Measurements from ENCODE around the gene GABBR2.
"Not testable (repeated sequence)": the region's sequence is repeated elsewhere in the genome, so short reads cannot be mapped to it uniquely, and the experiment has no call there.

- TF ChIP-seq, protein P1, sequence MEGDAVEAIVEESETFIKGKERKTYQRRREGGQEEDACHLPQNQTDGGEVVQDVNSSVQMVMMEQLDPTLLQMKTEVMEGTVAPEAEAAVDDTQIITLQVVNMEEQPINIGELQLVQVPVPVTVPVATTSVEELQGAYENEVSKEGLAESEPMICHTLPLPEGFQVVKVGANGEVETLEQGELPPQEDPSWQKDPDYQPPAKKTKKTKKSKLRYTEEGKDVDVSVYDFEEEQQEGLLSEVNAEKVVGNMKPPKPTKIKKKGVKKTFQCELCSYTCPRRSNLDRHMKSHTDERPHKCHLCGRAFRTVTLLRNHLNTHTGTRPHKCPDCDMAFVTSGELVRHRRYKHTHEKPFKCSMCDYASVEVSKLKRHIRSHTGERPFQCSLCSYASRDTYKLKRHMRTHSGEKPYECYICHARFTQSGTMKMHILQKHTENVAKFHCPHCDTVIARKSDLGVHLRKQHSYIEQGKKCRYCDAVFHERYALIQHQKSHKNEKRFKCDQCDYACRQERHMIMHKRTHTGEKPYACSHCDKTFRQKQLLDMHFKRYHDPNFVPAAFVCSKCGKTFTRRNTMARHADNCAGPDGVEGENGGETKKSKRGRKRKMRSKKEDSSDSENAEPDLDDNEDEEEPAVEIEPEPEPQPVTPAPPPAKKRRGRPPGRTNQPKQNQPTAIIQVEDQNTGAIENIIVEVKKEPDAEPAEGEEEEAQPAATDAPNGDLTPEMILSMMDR (IDR thresholded peaks at IDR 0.05 in 2 of 3, conservative IDR thresholded peaks at IDR 0.05 in 1 of 3; ENCODE audit: insufficient read depth in 2 of 3, low read depth in 1 of 3, low read length in 3 of 3): not testable (repeated sequence)
- TF ChIP-seq, protein P2, sequence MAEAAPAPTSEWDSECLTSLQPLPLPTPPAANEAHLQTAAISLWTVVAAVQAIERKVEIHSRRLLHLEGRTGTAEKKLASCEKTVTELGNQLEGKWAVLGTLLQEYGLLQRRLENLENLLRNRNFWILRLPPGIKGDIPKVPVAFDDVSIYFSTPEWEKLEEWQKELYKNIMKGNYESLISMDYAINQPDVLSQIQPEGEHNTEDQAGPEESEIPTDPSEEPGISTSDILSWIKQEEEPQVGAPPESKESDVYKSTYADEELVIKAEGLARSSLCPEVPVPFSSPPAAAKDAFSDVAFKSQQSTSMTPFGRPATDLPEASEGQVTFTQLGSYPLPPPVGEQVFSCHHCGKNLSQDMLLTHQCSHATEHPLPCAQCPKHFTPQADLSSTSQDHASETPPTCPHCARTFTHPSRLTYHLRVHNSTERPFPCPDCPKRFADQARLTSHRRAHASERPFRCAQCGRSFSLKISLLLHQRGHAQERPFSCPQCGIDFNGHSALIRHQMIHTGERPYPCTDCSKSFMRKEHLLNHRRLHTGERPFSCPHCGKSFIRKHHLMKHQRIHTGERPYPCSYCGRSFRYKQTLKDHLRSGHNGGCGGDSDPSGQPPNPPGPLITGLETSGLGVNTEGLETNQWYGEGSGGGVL (CRISPR knock-in tag; IDR thresholded peaks at IDR 0.05): not testable (repeated sequence)
- not testable (repeated sequence) for TF ChIP-seq POLR2A (conservative IDR thresholded peaks at IDR 0.05); HBP1 (CRISPR knock-in tag; IDR thresholded peaks at IDR 0.05); ZBED1 (IDR thresholded peaks at IDR 0.05); CBX3 (IDR thresholded peaks at IDR 0.05; ENCODE audit: borderline replicate concordance in 1 of 2, low read length in 2 of 2); RFX5 (IDR thresholded peaks at IDR 0.05; ENCODE audit: low read depth, low read length); MAX (CRISPR knock-in tag; IDR thresholded peaks at IDR 0.05); RBM15 (IDR thresholded peaks at IDR 0.05; ENCODE audit: insufficient read depth, low read length); BMI1 (IDR thresholded peaks at IDR 0.05; ENCODE audit: low read length)
- TF ChIP-seq, protein P3, sequence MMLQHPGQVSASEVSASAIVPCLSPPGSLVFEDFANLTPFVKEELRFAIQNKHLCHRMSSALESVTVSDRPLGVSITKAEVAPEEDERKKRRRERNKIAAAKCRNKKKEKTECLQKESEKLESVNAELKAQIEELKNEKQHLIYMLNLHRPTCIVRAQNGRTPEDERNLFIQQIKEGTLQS (IDR thresholded peaks at IDR 0.05): not testable (repeated sequence)
- TF ChIP-seq, protein P3 (CRISPR knock-in tag; conservative IDR thresholded peaks at IDR 0.05): not testable (repeated sequence)
These were observed 23.9 kb downstream of the GABBR2 start for GRCh38 chr9:98684816-98685215.

Measured in K562 (cell line).